GM19240 (cell line): Measurements from ENCODE around the gene PIM2.

Experiments
- DNase-seq: peaks from one replicate; pipeline ENCODE4 v3.0.0; 2011; ENCODE audit warnings: low spot score; ENCODE audit not compliant: insufficient read length

The PIM2 gene

GRCh38 chrX:48936429-48937053 lies 17.7 kb upstream of the PIM2 start:
- no peak for DNase-seq

- no peak for DNase-seq
Measured at GRCh38 chrX:48935301-48935670, 16.5 kb upstream of the PIM2 start.

GRCh38 chrX:48934581-48935300 lies 15.9 kb upstream of the PIM2 start:
- DNase-seq, result no peak

GRCh38 chrX:48933757-48934156 lies 14.9 kb upstream of the PIM2 start:
- DNase-seq, result no peak

- DNase-seq, result no peak
Measured at GRCh38 chrX:48927736-48928382, 9.0 kb upstream of the PIM2 start.

GRCh38 chrX:48927123-48927522 lies 8.3 kb upstream of the PIM2 start:
- DNase-seq, result no peak

- no peak for DNase-seq
Measured at GRCh38 chrX:48924270-48924669, 5.4 kb upstream of the PIM2 start.

- no peak for DNase-seq
Measured at GRCh38 chrX:48923771-48924170, 4.9 kb upstream of the PIM2 start.

GRCh38 chrX:48920718-48921104 lies 1.9 kb upstream of the PIM2 start:
- DNase-seq, result no peak

- no peak for DNase-seq
Measured at GRCh38 chrX:48919947-48920717, 1.3 kb upstream of the PIM2 start.

GRCh38 chrX:48919360-48919841 lies 577 bp upstream of the PIM2 start:
- DNase-seq, result no peak

- DNase-seq, result no peak
Measured at GRCh38 chrX:48918301-48918642, 552 bp downstream of the PIM2 start.

GRCh38 chrX:48917139-48918001 lies 1.5 kb downstream of the PIM2 start:
- no peak for DNase-seq

GRCh38 chrX:48914593-48915493 lies 4.0 kb downstream of the PIM2 start:
- no peak for DNase-seq

GRCh38 chrX:48913605-48914366 lies 5.0 kb downstream of the PIM2 start:
- no peak for DNase-seq

- DNase-seq, result no peak
Measured at GRCh38 chrX:48911412-48912182, 7.2 kb downstream of the PIM2 start, which contains the start of gene SLC35A2. SLC35A2 (minus strand) TSS chrX:48911646; CDS start chrX:48911636, 10 bp downstream.

GRCh38 chrX:48910926-48911411 lies 7.9 kb downstream of the PIM2 start:
- DNase-seq, result no peak

- DNase-seq, result no peak
Measured at GRCh38 chrX:48909703-48910294, 9.0 kb downstream of the PIM2 start.
